ENCODE measurements around the gene RARG.

GRCh38 chr12:53207042-53207441 is 25.0 kb downstream of the RARG start, which contains the start of gene ITGB7:
- TF ChIP-seq CTCF (IDR thresholded peaks at IDR 0.05), result no peak
- no peak for TF ChIP-seq POLR2A (IDR thresholded peaks at IDR 0.05)

All from heart left ventricle (tissue), 13 donors.